WTC11 (cell line): Measurements from ENCODE around the gene NAXD. TPM values are rescaled to one million over a fixed set of nuclear protein-coding genes. Genes with fewer than 3 reads are reported as not detected.

Source experiments
- ATAC-seq: fragments of 200-7000 bp; cut with Tn5 transposase; 2 replicates; pipeline ENCODE4 v1.10.0; 2021; ENCODE audit warnings: mild to moderate bottlenecking, moderate library complexity
- CTCF ChIA-PET: fragments of 300-600 bp; sonication (Branson Sonifier 250); formaldehyde crosslinking; loops from one replicate; lab custom pipeline; 2021; ENCODE audit warnings: antibody characterized with exemption; lab: Charles Lee
- POLR2A ChIA-PET: fragments of 350-600 bp; sonication (Branson Sonifier 250); formaldehyde crosslinking; loops from one replicate; lab custom pipeline; 2021; ENCODE audit warnings: antibody characterized with exemption; lab: Charles Lee
- DNase-seq: peaks from one replicate; pipeline ENCODE4 v3.0.0; 2021; ENCODE audit warnings: low spot score
- H3K27ac Mint-ChIP-seq: 2 replicates; pipeline ENCODE4 v1.8.0; 2021; ENCODE audit warnings: mixed read lengths
- H3K27me3 Mint-ChIP-seq: 2 replicates; pipeline ENCODE4 v1.8.0; 2021; ENCODE audit warnings: low read depth, mild to moderate bottlenecking, moderate library complexity, mixed read lengths
- H3K36me3 Mint-ChIP-seq: 2 replicates; pipeline ENCODE4 v1.8.0; 2021; ENCODE audit warnings: mixed read lengths
- H3K4me1 Mint-ChIP-seq: 2 replicates; pipeline ENCODE4 v1.8.0; 2022; ENCODE audit warnings: mixed read lengths
- H3K4me3 Mint-ChIP-seq: 2 replicates; pipeline ENCODE4 v1.8.0; 2021; ENCODE audit warnings: mild to moderate bottlenecking, moderate library complexity, mixed read lengths
- H3K9me3 Mint-ChIP-seq: 2 replicates; pipeline ENCODE4 v1.8.0; 2021; ENCODE audit warnings: mixed read lengths
- ATF1 ChIP-seq: sonication (generic); formaldehyde crosslinking; IDR thresholded peaks from 2 replicates; pipeline ENCODE4 v1.8.1; 2023; ENCODE audit warnings: mild to moderate bottlenecking, moderate library complexity, missing genetic modification reagents
- ERG ChIP-seq: fragments of 250-450 bp; sonication (Bioruptor Pico); IDR thresholded peaks from 2 replicates; pipeline ENCODE4 v1.8.0; 2021; ENCODE audit warnings: mild to moderate bottlenecking
- FOXJ3 ChIP-seq: sonication (generic); formaldehyde crosslinking; IDR thresholded peaks from 2 replicates; pipeline ENCODE4 v1.9.0; 2021; ENCODE audit warnings: missing genetic modification reagents, mild to moderate bottlenecking, borderline replicate concordance
- FOXP4 ChIP-seq: sonication (generic); formaldehyde crosslinking; IDR thresholded peaks from 2 replicates; pipeline ENCODE4 v1.8.0; 2022; ENCODE audit warnings: mild to moderate bottlenecking, missing genetic modification reagents
- GABPB1 ChIP-seq: sonication (generic); formaldehyde crosslinking; IDR thresholded peaks from 2 replicates; pipeline ENCODE4 v1.8.1; 2023; ENCODE audit warnings: mild to moderate bottlenecking, missing genetic modification reagents
- IRF2 ChIP-seq: sonication (generic); formaldehyde crosslinking; IDR thresholded peaks from 2 replicates; pipeline ENCODE4 v1.8.0; 2022; ENCODE audit warnings: low read depth, missing genetic modification reagents, borderline replicate concordance
- KAT7 ChIP-seq: sonication (generic); formaldehyde crosslinking; IDR thresholded peaks from 2 replicates; pipeline ENCODE4 v1.8.1; 2023; ENCODE audit warnings: missing genetic modification reagents, mild to moderate bottlenecking, borderline replicate concordance
- MLX ChIP-seq: sonication (generic); formaldehyde crosslinking; IDR thresholded peaks from 2 replicates; pipeline ENCODE4 v1.8.1; 2023; ENCODE audit warnings: mild to moderate bottlenecking, missing genetic modification reagents, moderate library complexity
- NR1H2 ChIP-seq: sonication (generic); formaldehyde crosslinking; IDR thresholded peaks from 2 replicates; pipeline ENCODE4 v1.9.0; 2021; ENCODE audit warnings: mild to moderate bottlenecking, moderate library complexity, missing genetic modification reagents
- NR2C2 ChIP-seq: sonication (generic); formaldehyde crosslinking; IDR thresholded peaks from 2 replicates; pipeline ENCODE4 v1.8.0; 2022; ENCODE audit warnings: mild to moderate bottlenecking, missing genetic modification reagents
- PRRX2 ChIP-seq: fragments of 250-450 bp; sonication (Bioruptor Pico); IDR thresholded peaks from 2 replicates; pipeline ENCODE4 v1.8.0; 2021; ENCODE audit warnings: mild to moderate bottlenecking
- RELA ChIP-seq: sonication (generic); formaldehyde crosslinking; IDR thresholded peaks from 2 replicates; pipeline ENCODE4 v1.8.1; 2022; ENCODE audit warnings: missing genetic modification reagents, mild to moderate bottlenecking, borderline replicate concordance
- SMAD3 ChIP-seq: sonication (generic); formaldehyde crosslinking; IDR thresholded peaks from 2 replicates; pipeline ENCODE4 v1.8.0; 2022; ENCODE audit warnings: missing genetic modification reagents, mild to moderate bottlenecking, borderline replicate concordance
- SMAD4 ChIP-seq: sonication (generic); formaldehyde crosslinking; IDR thresholded peaks from 2 replicates; pipeline ENCODE4 v1.8.0; 2022; ENCODE audit warnings: mild to moderate bottlenecking, missing genetic modification reagents
- USF1 ChIP-seq: sonication (generic); formaldehyde crosslinking; IDR thresholded peaks from 2 replicates; pipeline ENCODE4 v1.8.0; 2022; ENCODE audit warnings: mild to moderate bottlenecking, missing genetic modification reagents
- USF2 ChIP-seq: sonication (generic); formaldehyde crosslinking; IDR thresholded peaks from 2 replicates; pipeline ENCODE4 v1.8.1; 2023; ENCODE audit warnings: mild to moderate bottlenecking, missing genetic modification reagents, moderate library complexity
- ZNF121 ChIP-seq: sonication (generic); formaldehyde crosslinking; IDR thresholded peaks from 2 replicates; pipeline ENCODE4 v1.8.0; 2023; ENCODE audit warnings: missing genetic modification reagents
- ZNF396 ChIP-seq: fragments of 250-450 bp; sonication (Bioruptor Pico); IDR thresholded peaks from 2 replicates; pipeline ENCODE4 v1.8.0; 2021; ENCODE audit warnings: mild to moderate bottlenecking, moderate library complexity, borderline replicate concordance
- ZNF416 ChIP-seq: fragments of 250-450 bp; sonication (Bioruptor Pico); IDR thresholded peaks from 2 replicates; pipeline ENCODE4 v1.9.0; 2021; ENCODE audit warnings: mild to moderate bottlenecking, inconsistent platforms
- ZNF423 ChIP-seq: fragments of 250-450 bp; sonication (Bioruptor Pico); IDR thresholded peaks from 2 replicates; pipeline ENCODE4 v2.1.2; 2022; ENCODE audit warnings: mild to moderate bottlenecking, moderate library complexity
- ZNF425 ChIP-seq: fragments of 250-450 bp; sonication (Bioruptor Pico); conservative IDR thresholded peaks from 2 replicates; pipeline ENCODE4 v1.9.0; 2021; ENCODE audit warnings: mild to moderate bottlenecking
- ZNF671 ChIP-seq: fragments of 250-450 bp; sonication (Bioruptor Pico); IDR thresholded peaks from 2 replicates; pipeline ENCODE4 v1.8.0; 2021; ENCODE audit warnings: mild to moderate bottlenecking
- total RNA-seq: library from RNA; stranded (reverse); gene quantifications from 3 replicates; pipeline ENCODE4 v1.2.3, GENCODE V29; 2021
- TF ChIP-seq, protein P1 (sequence below): sonication (generic); formaldehyde crosslinking; IDR thresholded peaks from 2 replicates; pipeline ENCODE4 v1.8.1; 2023; ENCODE audit warnings: mild to moderate bottlenecking, moderate library complexity, missing genetic modification reagents
- TF ChIP-seq, protein P2 (sequence below): sonication (generic); formaldehyde crosslinking; conservative IDR thresholded peaks from 2 replicates; pipeline ENCODE4 v1.8.1; 2022; ENCODE audit warnings: mild to moderate bottlenecking, missing genetic modification reagents

The NAXD gene
- total RNA-seq, 1 experiment from 2014 or later: 29.3 TPM

GRCh38 chr13:110652231-110652730, 36.9 kb downstream of the NAXD start:
- TF ChIP-seq ATF1 (CRISPR knock-in tag) (no peak), IRF2 (no peak), ZNF423 (CRISPR knock-in tag) (no peak), USF1 (CRISPR knock-in tag) (no peak)
- DNase-seq (no peak), ATAC-seq (no peak)
- Mint-ChIP-seq H3K4me1 (no peaks in the 10 kb centered on the region), H3K36me3 (peaks cover 14% of the 10 kb centered on the region), H3K27me3 (no peaks in the 10 kb centered on the region), H3K9me3 (peaks cover 5% of the 10 kb centered on the region; the same call in 1 of the 2 replicates), H3K27ac (peak overlapping the region; percentile 44; the same call in 1 of the 2 replicates), H3K4me3 (no peak overlapping the region)
- ChIA-PET POLR2A (interaction anchor here (0.5 kb wide), 1 partner anchor 49 kb away, joined by 3 read pairs; no protein-coding TSS in a partner anchor), CTCF (no interaction called here)

DNA sequence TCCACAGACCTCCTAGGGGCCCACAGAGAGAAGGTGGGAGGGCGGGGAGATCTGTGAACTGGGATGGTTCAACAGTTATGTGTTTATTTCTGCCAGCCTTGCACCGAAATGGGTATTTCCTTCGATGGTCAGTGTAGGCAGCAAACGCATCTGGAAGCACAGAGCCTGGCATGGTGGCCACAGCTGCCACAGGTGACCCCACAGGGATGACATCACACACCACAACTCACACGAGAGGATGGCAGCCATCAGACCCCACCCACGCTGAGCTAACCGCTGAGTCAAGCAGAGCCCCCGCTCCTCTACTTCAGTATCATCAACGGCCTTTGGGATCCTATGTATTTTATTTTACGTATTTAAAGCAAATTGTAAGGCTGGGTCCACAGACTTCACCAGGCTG, 37.4 kb downstream of the NAXD start:
- Mint-ChIP-seq H3K9me3 (peaks cover 10% of the 10 kb centered on the region), H3K4me3 (no peak overlapping the region), H3K27ac (no peak overlapping the region), H3K27me3 (no peaks in the 10 kb centered on the region), H3K36me3 (peaks cover 19% of the 10 kb centered on the region), H3K4me1 (no peaks in the 10 kb centered on the region)
- CTCF ChIA-PET: no interaction called here
- TF ChIP-seq GABPB1 (CRISPR knock-in tag) (no peak), NR1H2 (CRISPR knock-in tag) (no peak), SMAD4 (no peak), ZNF396 (CRISPR knock-in tag) (no peak), FOXP4 (CRISPR knock-in tag) (no peak), MLX (CRISPR knock-in tag) (no peak), ZNF425 (no peak), ZNF121 (no peak), PRRX2 (no peak), ZNF671 (CRISPR knock-in tag) (no peak), USF2 (CRISPR knock-in tag) (no peak), KAT7 (no peak), SMAD3 (CRISPR knock-in tag) (no peak), RELA (CRISPR knock-in tag) (no peak), ZNF416 (no peak), ERG (CRISPR knock-in tag) (no peak), FOXJ3 (CRISPR knock-in tag) (no peak), NR2C2 (no peak)
- TF ChIP-seq, protein P1, sequence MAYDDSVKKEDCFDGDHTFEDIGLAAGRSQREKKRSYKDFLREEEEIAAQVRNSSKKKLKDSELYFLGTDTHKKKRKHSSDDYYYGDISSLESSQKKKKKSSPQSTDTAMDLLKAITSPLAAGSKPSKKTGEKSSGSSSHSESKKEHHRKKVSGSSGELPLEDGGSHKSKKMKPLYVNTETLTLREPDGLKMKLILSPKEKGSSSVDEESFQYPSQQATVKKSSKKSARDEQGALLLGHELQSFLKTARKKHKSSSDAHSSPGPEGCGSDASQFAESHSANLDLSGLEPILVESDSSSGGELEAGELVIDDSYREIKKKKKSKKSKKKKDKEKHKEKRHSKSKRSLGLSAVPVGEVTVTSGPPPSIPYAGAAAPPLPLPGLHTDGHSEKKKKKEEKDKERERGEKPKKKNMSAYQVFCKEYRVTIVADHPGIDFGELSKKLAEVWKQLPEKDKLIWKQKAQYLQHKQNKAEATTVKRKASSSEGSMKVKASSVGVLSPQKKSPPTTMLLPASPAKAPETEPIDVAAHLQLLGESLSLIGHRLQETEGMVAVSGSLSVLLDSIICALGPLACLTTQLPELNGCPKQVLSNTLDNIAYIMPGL (CRISPR knock-in tag): no peak
- TF ChIP-seq, protein P2, sequence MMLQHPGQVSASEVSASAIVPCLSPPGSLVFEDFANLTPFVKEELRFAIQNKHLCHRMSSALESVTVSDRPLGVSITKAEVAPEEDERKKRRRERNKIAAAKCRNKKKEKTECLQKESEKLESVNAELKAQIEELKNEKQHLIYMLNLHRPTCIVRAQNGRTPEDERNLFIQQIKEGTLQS (CRISPR knock-in tag): no peak
- no peak for ATAC-seq
- POLR2A ChIA-PET: no interaction called here
- DNase-seq: no peak
